Measurements from ENCODE around the gene KIF12.
A peak's percentile ranks its signal among the peaks of the same experiment; 100 is the strongest.
"Not testable (repeated sequence)": the region's sequence is repeated elsewhere in the genome, so short reads cannot be mapped to it uniquely, and the experiment has no call there.

The KIF12 gene

GRCh38 chr9:114046875-114047274, 52.2 kb downstream of the KIF12 start:
- DNase-seq (ENCODE audit: low read depth), result peak; percentile 44

DNA sequence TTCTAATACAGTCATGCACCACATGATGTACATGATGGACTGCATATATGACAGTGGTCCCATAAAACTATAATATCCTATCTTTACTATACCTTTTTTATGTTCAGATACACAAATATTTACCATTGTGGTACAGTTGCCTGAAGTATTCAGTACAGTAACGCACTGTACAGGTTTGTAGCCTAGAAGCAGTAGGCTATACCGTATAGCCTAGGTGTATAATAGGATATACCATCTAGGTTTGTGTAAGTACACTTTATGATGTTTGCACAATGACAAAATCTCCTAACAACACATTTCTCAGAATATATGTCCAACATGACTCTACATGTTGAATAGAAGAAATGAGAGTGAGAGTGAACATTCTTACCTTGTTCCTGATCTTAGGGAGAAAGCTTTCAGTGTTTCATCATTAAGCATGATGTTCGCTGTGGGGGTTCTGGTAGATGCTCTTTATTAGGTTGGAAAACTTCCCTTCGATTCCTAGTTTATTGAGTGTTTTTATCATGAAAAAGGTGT, 52.8 kb downstream of the KIF12 start:
- no peak for DNase-seq (ENCODE audit: low read depth)

DNA sequence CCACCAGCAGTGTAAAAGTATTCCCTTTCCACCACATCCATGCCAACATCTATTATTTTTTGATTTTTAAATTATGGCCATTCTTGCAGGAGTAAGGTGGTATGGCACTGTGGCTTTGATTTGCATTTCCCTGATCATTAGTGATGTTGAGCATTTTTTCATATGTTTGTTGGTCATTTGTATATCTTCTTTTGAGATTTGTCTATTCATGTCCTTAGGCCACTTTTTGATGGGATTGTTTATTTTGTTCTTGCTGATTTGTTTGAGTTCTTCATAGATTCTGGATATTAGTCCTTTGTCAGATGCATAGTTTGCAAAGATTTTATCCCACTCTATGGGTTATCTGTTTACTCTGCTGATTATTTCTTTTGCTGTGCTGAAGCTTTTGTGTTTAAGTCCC, 55.4 kb downstream of the KIF12 start:
- not testable (repeated sequence) for DNase-seq (ENCODE audit: low read depth)

Data from EH (cell line).